ENCODE data around the gene TSEN2. TPM values are rescaled to one million over a fixed set of nuclear protein-coding genes. Genes with fewer than 3 reads are reported as not detected.
"Not testable (repeated sequence)": the region's sequence is repeated elsewhere in the genome, so short reads cannot be mapped to it uniquely, and the experiment has no call there.

Gene TSEN2
- polyA plus RNA-seq, 3 donors from 2014 or later: 3.0 to 13.8 (median 9.0) TPM

DNA sequence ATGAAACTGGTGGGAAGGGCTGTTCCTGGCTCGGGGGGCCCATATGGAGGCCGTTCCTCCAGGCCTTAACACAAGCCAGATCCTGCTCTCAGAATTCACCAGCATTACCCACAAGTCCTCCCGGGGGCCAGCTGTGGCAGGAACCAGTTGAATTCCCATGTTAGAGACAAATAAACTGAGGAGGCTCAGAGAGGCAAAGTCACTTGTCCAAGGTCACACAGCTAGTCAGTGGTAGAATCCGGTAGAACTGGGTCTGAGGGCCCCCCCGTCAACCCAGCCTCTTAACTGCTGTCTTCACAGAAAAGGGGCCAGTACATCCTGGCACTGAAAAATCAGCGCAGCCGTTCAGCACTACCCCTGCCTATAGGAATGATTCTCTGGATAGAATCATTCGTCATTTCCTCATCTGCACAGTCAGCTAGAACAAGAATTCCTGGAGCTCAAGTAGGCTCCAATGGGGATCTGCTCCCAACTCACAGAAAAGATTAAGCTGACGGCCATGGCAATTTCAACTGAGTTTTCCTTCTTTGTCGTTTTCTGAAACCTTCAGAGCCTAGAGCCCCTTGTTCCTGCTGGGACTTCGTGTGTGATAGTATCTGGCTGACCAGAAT lies 12.2 kb upstream of the TSEN2 start:
- Mint-ChIP-seq H3K9me3 (no peaks in the 10 kb centered on the region), H3K27me3 (ENCODE audit: low read depth in 3 of 3) (peaks cover 2 to 6% (median 2%) of the 10 kb centered on the region in 3 donors), H3K4me1 (no peaks in the 10 kb centered on the region), H3K27ac (no peak overlapping the region), H3K4me3 (no peak overlapping the region), H3K36me3 (no peaks in the 10 kb centered on the region)
- DNase-seq: no peak

- Mint-ChIP-seq H3K36me3 (no peaks in the 10 kb centered on the region), H3K4me3 (no peak overlapping the region), H3K27me3 (ENCODE audit: low read depth in 3 of 3) (peaks cover 2 to 8% (median 2%) of the 10 kb centered on the region in 3 donors), H3K9me3 (no peaks in the 10 kb centered on the region), H3K27ac (no peak overlapping the region), H3K4me1 (no peaks in the 10 kb centered on the region)
- no peak for DNase-seq
Observed at GRCh38 chr3:12472796-12473195, 11.5 kb upstream of the TSEN2 start.

GRCh38 chr3:12473511-12473910 lies 10.8 kb upstream of the TSEN2 start:
- no peak for DNase-seq
- H3K36me3 Mint-ChIP-seq: no peaks in the 10 kb centered on the region
- H3K4me1 Mint-ChIP-seq: no peaks in the 10 kb centered on the region
- no peak overlapping the region for H3K4me3 Mint-ChIP-seq
- peaks cover 2 to 8% (median 2%) of the 10 kb centered on the region in 3 donors for H3K27me3 Mint-ChIP-seq (ENCODE audit: low read depth in 3 of 3)
- no peaks in the 10 kb centered on the region for H3K9me3 Mint-ChIP-seq
- H3K27ac Mint-ChIP-seq: peak overlapping the region in 1 of 6 donors; percentile 53

- peaks cover 2 to 8% (median 5%) of the 10 kb centered on the region in 3 donors for H3K27me3 Mint-ChIP-seq (ENCODE audit: low read depth in 3 of 3)
- no peak overlapping the region for H3K4me3 Mint-ChIP-seq
- no peaks in the 10 kb centered on the region for H3K36me3 Mint-ChIP-seq
- no peaks in the 10 kb centered on the region for H3K4me1 Mint-ChIP-seq
- H3K9me3 Mint-ChIP-seq: no peaks in the 10 kb centered on the region
- no peak for DNase-seq
- no peak overlapping the region for H3K27ac Mint-ChIP-seq
Observed at GRCh38 chr3:12476238-12476897, 7.9 kb upstream of the TSEN2 start.

DNA sequence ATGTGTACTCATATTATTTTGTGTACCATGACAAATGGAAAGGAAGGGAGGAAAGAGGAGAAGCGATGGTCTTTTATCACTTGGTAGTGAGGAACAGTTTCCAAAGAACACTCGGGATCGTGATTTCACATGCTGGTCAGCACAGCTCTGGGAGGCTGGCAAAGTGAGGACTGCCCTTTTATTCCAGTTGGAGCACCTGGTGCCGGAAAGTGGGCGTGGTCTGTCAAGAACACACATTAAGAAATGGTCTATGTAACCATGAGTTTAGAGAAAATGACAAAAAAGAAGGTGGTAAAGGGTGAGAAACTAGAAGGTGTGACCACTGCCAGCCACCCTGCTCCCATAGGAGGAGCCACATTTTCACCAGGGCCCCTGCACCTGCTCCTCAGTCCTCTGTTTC lies 7.0 kb upstream of the TSEN2 start:
- Mint-ChIP-seq H3K4me3 (no peak overlapping the region), H3K36me3 (no peaks in the 10 kb centered on the region), H3K9me3 (peaks cover 0 to 2% (median 0%) of the 10 kb centered on the region in 6 donors), H3K4me1 (no peaks in the 10 kb centered on the region), H3K27ac (no peak overlapping the region), H3K27me3 (ENCODE audit: low read depth in 3 of 3) (peaks cover 2 to 8% (median 5%) of the 10 kb centered on the region in 3 donors)
- no peak for DNase-seq

GRCh38 chr3:12478326-12478725 lies 6.0 kb upstream of the TSEN2 start:
- H3K9me3 Mint-ChIP-seq: peaks cover 0 to 2% (median 0%) of the 10 kb centered on the region in 6 donors
- H3K27me3 Mint-ChIP-seq (ENCODE audit: low read depth in 3 of 3): peaks cover 3 to 5% (median 4%) of the 10 kb centered on the region in 3 donors
- no peaks in the 10 kb centered on the region for H3K36me3 Mint-ChIP-seq
- DNase-seq: no peak
- H3K4me1 Mint-ChIP-seq: peaks cover 2 to 5% of the 10 kb centered on the region in 2 donors
- no peak overlapping the region for H3K4me3 Mint-ChIP-seq
- no peak overlapping the region for H3K27ac Mint-ChIP-seq

DNA sequence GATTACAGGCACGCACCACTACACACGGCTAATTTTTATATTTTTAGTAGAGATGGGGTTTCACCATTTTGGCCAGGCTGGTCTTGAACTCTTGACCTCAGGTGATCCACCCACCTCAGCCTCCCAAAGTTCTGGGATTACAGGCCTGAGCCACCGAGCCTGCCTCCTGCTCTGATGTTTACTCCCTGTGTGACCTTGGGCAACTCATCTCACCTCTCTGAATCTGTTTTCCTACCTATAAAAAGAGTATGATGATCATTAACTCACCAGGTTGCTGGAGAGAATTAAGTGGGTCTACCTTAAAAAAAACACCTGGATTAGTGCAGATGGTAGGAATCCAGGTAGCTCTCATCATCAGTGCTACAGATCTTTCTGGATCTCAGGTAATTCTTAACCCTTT lies 5.1 kb upstream of the TSEN2 start:
- not testable (repeated sequence) for H3K27ac Mint-ChIP-seq, H3K4me3 Mint-ChIP-seq, H3K36me3 Mint-ChIP-seq, DNase-seq, H3K9me3 Mint-ChIP-seq
- H3K4me1 Mint-ChIP-seq: peaks cover 11 to 13% of the 10 kb centered on the region in 2 donors
- peaks cover 4 to 11% (median 10%) of the 10 kb centered on the region in 3 donors for H3K27me3 Mint-ChIP-seq (ENCODE audit: low read depth in 3 of 3)

- no peaks in the 10 kb centered on the region for H3K36me3 Mint-ChIP-seq
- H3K27me3 Mint-ChIP-seq (ENCODE audit: low read depth in 3 of 3): peaks cover 7 to 15% (median 14%) of the 10 kb centered on the region in 3 donors
- peaks cover 18 to 20% of the 10 kb centered on the region in 2 donors for H3K4me1 Mint-ChIP-seq
- peak; percentile 22 to 48 (median 35) for DNase-seq
- no peak overlapping the region for H3K27ac Mint-ChIP-seq
- H3K4me3 Mint-ChIP-seq: no peak overlapping the region
- peaks cover 0 to 2% (median 0%) of the 10 kb centered on the region in 6 donors for H3K9me3 Mint-ChIP-seq
Observed at GRCh38 chr3:12479919-12480427, 4.3 kb upstream of the TSEN2 start.

DNA sequence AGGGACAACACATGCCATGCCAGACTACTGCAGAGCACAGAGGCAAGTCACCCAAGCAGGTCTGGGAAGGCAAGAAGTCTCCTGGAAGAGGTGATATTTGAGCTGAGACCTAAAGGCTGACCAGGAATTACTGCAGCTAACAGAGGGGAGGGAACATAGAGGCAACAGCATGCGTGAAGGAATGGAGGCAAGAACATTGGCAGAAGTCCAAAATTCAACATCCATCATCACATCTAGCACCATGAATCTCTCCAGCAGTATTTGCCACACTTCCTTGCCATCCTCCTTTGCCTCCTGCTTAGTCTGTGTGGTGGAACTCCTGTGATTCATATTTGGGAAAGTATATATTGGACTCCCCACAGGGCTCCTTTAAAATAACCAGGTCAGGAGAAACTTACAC lies 870 bp upstream of the TSEN2 start:
- H3K4me1 Mint-ChIP-seq: peaks cover 25 to 26% of the 10 kb centered on the region in 2 donors
- H3K9me3 Mint-ChIP-seq: peaks cover 0 to 2% (median 0%) of the 10 kb centered on the region in 6 donors
- H3K4me3 Mint-ChIP-seq: peak overlapping the region; percentile 91 to 96 (median 95)
- peaks cover 6 to 15% (median 14%) of the 10 kb centered on the region in 3 donors for H3K27me3 Mint-ChIP-seq (ENCODE audit: low read depth in 3 of 3)
- DNase-seq: no peak
- H3K36me3 Mint-ChIP-seq: no peaks in the 10 kb centered on the region
- H3K27ac Mint-ChIP-seq: peak overlapping the region; percentile 87 to 99 (median 94)

DNA sequence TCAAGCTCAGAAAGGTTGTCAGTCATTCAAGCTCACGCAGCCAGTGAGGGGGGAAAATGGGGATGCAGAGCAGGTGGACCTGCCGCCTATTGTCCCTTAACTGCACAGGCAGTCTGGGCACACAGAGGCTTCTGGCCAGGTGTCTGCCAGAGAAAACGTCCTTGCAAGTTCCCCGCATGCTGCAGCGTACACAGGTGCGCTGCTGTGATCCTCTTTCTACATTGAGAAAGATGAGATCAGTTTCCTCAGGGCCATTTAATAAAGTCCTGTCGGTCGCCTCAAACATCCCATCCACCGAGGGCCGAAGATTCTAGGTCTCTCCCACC lies 445 bp upstream of the TSEN2 start:
- Mint-ChIP-seq H3K9me3 (peaks cover 0 to 2% (median 0%) of the 10 kb centered on the region in 6 donors), H3K36me3 (no peaks in the 10 kb centered on the region), H3K4me1 (peaks cover 25 to 26% of the 10 kb centered on the region in 2 donors), H3K4me3 (peak overlapping the region; percentile 91 to 96 (median 95)), H3K27me3 (ENCODE audit: low read depth in 3 of 3) (peaks cover 6 to 15% (median 14%) of the 10 kb centered on the region in 3 donors), H3K27ac (peak overlapping the region; percentile 87 to 99 (median 94))
- DNase-seq: no peak

GRCh38 chr3:12484983-12485327 lies 675 bp downstream of the TSEN2 start:
- Mint-ChIP-seq H3K9me3 (peaks cover 0 to 2% (median 0%) of the 10 kb centered on the region in 6 donors), H3K27me3 (ENCODE audit: low read depth in 3 of 3) (peaks cover 6 to 15% (median 11%) of the 10 kb centered on the region in 3 donors), H3K4me1 (peaks cover 25 to 26% of the 10 kb centered on the region in 2 donors), H3K4me3 (peak overlapping the region; percentile 91 to 96 (median 95)), H3K36me3 (peaks cover 0 to 4% (median 4%) of the 10 kb centered on the region in 3 donors), H3K27ac (peak overlapping the region; percentile 87 to 99 (median 94))
- no peak for DNase-seq

- peaks cover 6 to 15% (median 10%) of the 10 kb centered on the region in 3 donors for H3K27me3 Mint-ChIP-seq (ENCODE audit: low read depth in 3 of 3)
- peak overlapping the region in 1 of 6 donors; percentile 40 for H3K27ac Mint-ChIP-seq
- peaks cover 0 to 4% (median 4%) of the 10 kb centered on the region in 3 donors for H3K36me3 Mint-ChIP-seq
- no peak for DNase-seq
- peak overlapping the region in 2 of 5 donors; percentile 20 to 21 for H3K4me3 Mint-ChIP-seq
- peaks cover 25 to 26% of the 10 kb centered on the region in 2 donors for H3K4me1 Mint-ChIP-seq
- peaks cover 0 to 2% (median 0%) of the 10 kb centered on the region in 6 donors for H3K9me3 Mint-ChIP-seq
Observed at GRCh38 chr3:12486001-12486400, 1.7 kb downstream of the TSEN2 start.

DNA sequence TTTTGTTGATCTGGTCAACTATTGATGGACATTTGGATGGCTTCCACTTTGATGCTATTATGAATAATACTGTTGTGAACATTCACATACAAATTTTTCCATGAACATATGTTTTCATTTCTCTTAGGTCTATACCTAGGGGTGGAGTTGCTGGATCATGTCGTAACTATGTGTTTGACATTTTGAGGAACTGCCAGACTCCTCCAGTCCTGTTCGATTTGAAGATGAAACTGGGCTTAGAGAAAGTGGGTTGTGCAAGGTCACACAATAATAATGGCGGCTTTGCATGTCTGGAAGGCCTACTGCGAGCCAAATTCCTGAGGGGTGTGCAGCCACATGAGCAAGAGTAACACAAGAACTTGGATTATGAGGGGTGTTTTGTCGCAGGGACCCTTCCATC lies 2.6 kb downstream of the TSEN2 start:
- peaks cover 0 to 4% (median 4%) of the 10 kb centered on the region in 3 donors for H3K36me3 Mint-ChIP-seq
- H3K9me3 Mint-ChIP-seq: peaks cover 0 to under 1% (median 0%) of the 10 kb centered on the region in 6 donors
- no peak overlapping the region for H3K4me3 Mint-ChIP-seq
- H3K27ac Mint-ChIP-seq: no peak overlapping the region
- H3K4me1 Mint-ChIP-seq: peaks cover 25 to 26% of the 10 kb centered on the region in 2 donors
- H3K27me3 Mint-ChIP-seq (ENCODE audit: low read depth in 3 of 3): peaks cover 6 to 15% (median 10%) of the 10 kb centered on the region in 3 donors
- DNase-seq: no peak

GRCh38 chr3:12487336-12487735 lies 3.1 kb downstream of the TSEN2 start:
- DNase-seq: no peak
- peaks cover 6 to 15% (median 10%) of the 10 kb centered on the region in 3 donors for H3K27me3 Mint-ChIP-seq (ENCODE audit: low read depth in 3 of 3)
- no peaks in the 10 kb centered on the region for H3K9me3 Mint-ChIP-seq
- H3K4me3 Mint-ChIP-seq: no peak overlapping the region
- H3K36me3 Mint-ChIP-seq: peaks cover 0 to 4% (median 4%) of the 10 kb centered on the region in 3 donors
- peaks cover 25 to 26% of the 10 kb centered on the region in 2 donors for H3K4me1 Mint-ChIP-seq
- H3K27ac Mint-ChIP-seq: no peak overlapping the region
